GM12875 (cell line): ENCODE results near the gene PPM1D.

Experiments used
- H3K4me3 ChIP-seq: one replicate; pipeline ENCODE4 v1.5.1; 2011; ENCODE audit warnings: low read depth, low read length, control low read depth
- CTCF ChIP-seq: IDR thresholded peaks from 2 replicates; pipeline ENCODE4 v1.5.1; 2011; ENCODE audit warnings: low read depth, mild to moderate bottlenecking, control low read depth, inconsistent platforms, low read length, moderate library complexity, borderline replicate concordance; ENCODE audit not compliant: insufficient read depth

The PPM1D gene

DNA sequence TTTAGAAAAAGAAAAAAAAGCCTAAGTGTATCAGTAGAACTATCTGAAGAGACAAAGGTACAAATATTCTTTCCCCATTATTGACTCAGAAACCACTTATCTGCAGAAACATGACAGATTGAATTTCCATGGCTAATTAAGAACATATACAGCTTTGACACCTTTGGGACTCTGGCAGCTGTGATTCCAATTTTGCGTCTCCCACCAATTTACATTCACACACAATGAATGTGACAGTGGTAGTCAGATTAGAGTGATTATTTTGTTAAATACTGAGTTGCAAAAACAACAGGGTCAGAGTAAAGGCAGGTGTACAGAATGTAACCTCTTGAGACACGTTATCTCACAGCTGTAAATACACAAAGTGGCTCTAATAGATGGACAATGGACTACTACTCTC, 5.3 kb upstream of the PPM1D start:
- no peak overlapping the region for H3K4me3 ChIP-seq
- no peak for TF ChIP-seq CTCF

DNA sequence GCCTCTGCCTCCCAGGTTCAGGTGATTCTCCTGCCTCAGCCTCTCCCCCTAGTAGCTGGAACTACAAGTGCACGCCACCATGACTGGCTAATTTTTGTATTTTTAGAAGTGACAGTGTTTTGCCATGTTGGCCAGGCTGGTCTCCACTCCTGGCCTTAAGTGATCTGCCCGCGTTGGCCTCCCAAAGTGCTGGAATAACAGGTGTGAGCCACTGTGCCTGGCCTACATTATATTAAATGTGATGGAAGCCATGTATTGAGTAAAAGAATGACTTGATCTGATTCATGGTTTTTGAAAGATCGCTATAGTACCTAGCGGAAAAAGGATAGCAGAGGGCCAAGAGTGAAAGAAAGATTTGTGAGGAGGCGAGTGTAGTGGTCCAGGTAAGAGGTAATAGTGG, 2.7 kb upstream of the PPM1D start:
- no peak for TF ChIP-seq CTCF

DNA sequence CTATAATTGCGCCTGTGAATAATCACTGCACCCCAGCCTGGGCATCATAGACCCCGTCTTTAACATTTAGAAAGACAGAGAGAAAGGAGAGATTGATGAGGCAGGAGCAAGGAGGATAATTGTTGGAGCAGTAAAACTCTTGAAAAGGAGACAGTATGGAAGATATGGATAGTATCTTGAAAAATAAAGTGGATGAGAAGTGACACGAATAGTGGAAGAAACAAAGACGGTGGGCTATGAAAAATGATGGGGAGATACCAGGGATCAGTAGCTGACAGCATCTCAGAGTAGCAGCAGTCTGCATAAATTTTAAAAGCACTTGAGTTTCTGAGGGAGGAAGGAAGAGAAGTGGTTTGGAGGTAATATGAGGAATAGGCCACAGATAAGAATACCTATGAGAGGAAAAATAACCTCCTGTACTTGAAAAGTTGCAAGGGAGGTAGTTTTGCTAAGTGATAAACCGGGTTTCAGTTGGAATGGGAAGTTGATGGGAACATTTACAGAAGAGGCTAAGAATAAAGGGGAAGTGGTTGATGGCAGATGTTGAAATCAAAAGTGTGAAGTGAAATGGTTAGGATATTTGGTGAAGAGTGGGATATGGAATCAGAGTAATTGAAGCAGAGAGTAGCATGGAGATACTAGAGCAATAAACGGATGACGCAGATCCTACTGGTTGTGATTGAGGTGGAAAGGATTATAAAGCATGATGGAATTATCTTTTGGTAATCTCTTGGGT, 1.8 kb upstream of the PPM1D start:
- no peak for TF ChIP-seq CTCF
- H3K4me3 ChIP-seq: no peak overlapping the region

More for the DNA sequence above, 2.7 kb upstream of the PPM1D start:
- H3K4me3 ChIP-seq: no peak overlapping the region

DNA sequence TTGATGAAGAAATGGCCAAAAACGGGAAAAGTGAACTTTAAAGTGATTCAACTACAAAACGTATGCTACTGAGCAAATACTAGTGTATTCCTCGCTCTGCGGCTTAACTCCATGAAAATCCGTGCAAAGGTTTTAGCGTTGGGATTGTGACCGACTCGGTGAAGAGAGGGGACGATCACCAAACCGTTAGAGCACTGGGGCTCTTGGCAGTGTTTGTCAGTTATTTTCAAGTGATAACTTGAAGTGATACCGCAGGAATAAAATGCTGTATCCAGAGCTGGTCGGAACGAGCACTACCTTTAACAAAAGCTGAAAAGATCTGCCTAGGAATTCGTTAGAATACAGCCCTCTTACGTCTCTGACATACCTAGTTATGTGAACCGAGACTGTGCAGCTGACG, 773 bp upstream of the PPM1D start:
- H3K4me3 ChIP-seq: peak overlapping the region; percentile 72
- TF ChIP-seq CTCF: no peak

DNA sequence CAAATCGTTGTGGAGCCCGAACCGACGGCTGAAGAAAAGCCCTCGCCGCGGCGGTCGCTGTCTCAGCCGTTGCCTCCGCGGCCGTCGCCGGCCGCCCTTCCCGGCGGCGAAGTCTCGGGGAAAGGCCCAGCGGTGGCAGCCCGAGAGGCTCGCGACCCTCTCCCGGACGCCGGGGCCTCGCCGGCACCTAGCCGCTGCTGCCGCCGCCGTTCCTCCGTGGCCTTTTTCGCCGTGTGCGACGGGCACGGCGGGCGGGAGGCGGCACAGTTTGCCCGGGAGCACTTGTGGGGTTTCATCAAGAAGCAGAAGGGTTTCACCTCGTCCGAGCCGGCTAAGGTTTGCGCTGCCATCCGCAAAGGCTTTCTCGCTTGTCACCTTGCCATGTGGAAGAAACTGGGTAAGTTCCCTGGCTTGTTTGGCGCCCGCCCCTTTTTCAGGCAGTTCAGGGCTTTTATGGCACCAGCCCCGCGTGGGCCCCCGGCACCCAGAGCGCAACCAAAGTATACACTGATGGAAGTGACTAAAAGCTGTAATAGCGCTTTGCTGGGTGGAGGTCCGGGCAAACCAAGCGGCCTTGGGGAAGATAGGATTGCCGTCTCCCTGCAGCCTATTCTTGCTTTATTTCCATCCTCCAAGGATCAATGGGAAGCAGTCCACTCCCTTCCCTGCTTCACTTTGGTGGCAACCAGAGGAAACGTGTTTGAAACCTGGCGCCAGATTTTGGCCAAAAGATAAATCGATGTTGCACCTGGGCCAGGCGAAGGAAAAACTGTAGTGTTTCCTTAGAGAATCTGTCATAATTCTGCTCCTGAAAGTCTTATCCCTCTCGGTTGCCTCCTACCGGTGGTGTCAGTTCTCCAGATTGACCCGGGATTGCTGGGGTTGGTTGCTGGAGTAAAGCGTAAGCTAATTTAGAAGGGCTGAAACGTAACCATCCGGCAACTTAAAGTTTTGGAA, 775 bp downstream of the PPM1D start:
- peak overlapping the region; percentile 56 for H3K4me3 ChIP-seq
- peak; percentile 63; the same call in 1 of the 2 replicates for TF ChIP-seq CTCF

- no peak for TF ChIP-seq CTCF
- H3K4me3 ChIP-seq: peak overlapping the region; percentile 56
Observed at GRCh38 chr17:60601447-60602384, 1.7 kb downstream of the PPM1D start.
